Brain microvascular endothelial cell (primary cell): ENCODE data around the gene CUX1.

Experiments
- DNase-seq: peaks from one replicate; pipeline ENCODE4 v3.0.0-alpha.2; 2020
- H3K27ac ChIP-seq: fragments of 250-450 bp; sonication (Bioruptor Pico); 2 replicates; pipeline ENCODE4 v1.5.1; 2020; ENCODE audit warnings: mild to moderate bottlenecking, moderate library complexity
- H3K27me3 ChIP-seq: fragments of 250-450 bp; sonication (Bioruptor Pico); replicated peaks from 2 replicates; pipeline ENCODE4 v1.5.1; 2020; ENCODE audit warnings: mild to moderate bottlenecking
- H3K36me3 ChIP-seq: fragments of 250-450 bp; sonication (Bioruptor Pico); replicated peaks from 2 replicates; pipeline ENCODE4 v1.5.1; 2020; ENCODE audit warnings: mild to moderate bottlenecking
- H3K4me3 ChIP-seq: 2 replicates; pipeline ENCODE4 v1.5.1; 2011; ENCODE audit warnings: low read depth, mild to moderate bottlenecking, control low read depth, low read length, moderate library complexity
- in situ Hi-C: cut with HindIII; loops from 2 replicates; pipeline ENCODE4 v1.10.0; 2017; ENCODE audit warnings: low sequenced_read_pairs, low pct_ligation_motif_present
- TF ChIP-seq, protein P1 (sequence below): IDR thresholded peaks from 2 replicates; pipeline ENCODE4 v1.5.1; 2011; ENCODE audit warnings: low read depth, mild to moderate bottlenecking, moderate library complexity, low read length, control low read depth, inconsistent platforms; ENCODE audit errors: missing control alignments

The CUX1 gene

DNA sequence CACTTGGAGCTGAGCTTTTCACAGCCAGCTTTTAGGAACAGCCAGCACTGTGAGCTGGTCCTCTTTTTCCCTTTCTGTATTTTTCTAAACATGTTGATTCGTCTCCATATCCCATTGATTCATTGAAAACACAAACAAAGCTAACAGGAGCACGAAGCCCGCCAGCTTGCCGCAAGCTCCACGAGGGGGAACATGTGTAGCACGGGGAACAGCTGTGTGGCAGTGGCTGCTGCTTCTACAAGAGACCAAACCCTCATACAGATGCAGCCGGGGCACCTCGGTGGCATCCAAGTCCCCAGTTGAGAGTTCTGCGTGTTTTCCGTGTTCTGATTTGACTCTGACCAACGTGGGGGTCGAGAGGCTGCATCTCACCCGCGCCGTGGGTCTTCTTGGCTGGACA lies 388.5 kb downstream of the CUX1 start:
- in situ Hi-C loops, result no loop called here
- TF ChIP-seq, protein P1, sequence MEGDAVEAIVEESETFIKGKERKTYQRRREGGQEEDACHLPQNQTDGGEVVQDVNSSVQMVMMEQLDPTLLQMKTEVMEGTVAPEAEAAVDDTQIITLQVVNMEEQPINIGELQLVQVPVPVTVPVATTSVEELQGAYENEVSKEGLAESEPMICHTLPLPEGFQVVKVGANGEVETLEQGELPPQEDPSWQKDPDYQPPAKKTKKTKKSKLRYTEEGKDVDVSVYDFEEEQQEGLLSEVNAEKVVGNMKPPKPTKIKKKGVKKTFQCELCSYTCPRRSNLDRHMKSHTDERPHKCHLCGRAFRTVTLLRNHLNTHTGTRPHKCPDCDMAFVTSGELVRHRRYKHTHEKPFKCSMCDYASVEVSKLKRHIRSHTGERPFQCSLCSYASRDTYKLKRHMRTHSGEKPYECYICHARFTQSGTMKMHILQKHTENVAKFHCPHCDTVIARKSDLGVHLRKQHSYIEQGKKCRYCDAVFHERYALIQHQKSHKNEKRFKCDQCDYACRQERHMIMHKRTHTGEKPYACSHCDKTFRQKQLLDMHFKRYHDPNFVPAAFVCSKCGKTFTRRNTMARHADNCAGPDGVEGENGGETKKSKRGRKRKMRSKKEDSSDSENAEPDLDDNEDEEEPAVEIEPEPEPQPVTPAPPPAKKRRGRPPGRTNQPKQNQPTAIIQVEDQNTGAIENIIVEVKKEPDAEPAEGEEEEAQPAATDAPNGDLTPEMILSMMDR, result no peak
- no peak overlapping the region for H3K27ac ChIP-seq
- DNase-seq, result no peak
- H3K4me3 ChIP-seq, result no peak overlapping the region
- H3K36me3 ChIP-seq, result peaks cover 19% of the 10 kb centered on the region
- no peaks in the 10 kb centered on the region for H3K27me3 ChIP-seq

DNA sequence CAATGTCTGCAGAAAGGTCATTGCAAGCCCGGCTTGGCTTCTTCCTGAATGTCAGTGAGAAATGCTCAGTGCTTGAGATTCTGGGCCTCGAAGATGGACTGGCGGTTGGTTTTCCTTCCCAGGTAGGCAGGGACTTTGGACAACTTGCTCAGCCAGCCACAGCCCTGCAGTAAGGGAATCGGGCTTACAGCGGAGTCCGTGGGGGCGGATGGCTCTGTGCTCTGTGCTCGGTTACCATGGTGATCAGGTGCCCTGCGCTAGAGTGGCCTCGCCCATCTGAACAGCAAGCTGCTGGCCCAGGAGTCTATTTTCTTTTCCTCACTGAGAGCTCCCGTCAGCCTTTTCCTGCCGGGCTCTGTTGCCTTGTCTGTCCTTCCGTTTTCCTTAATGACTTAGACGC lies 391.4 kb downstream of the CUX1 start:
- H3K4me3 ChIP-seq, result no peak overlapping the region
- H3K27ac ChIP-seq, result no peak overlapping the region
- in situ Hi-C loops, result no loop called here
- H3K36me3 ChIP-seq, result peaks cover 9% of the 10 kb centered on the region
- no peak for DNase-seq
- no peaks in the 10 kb centered on the region for H3K27me3 ChIP-seq
- TF ChIP-seq, protein P1, result no peak

DNA sequence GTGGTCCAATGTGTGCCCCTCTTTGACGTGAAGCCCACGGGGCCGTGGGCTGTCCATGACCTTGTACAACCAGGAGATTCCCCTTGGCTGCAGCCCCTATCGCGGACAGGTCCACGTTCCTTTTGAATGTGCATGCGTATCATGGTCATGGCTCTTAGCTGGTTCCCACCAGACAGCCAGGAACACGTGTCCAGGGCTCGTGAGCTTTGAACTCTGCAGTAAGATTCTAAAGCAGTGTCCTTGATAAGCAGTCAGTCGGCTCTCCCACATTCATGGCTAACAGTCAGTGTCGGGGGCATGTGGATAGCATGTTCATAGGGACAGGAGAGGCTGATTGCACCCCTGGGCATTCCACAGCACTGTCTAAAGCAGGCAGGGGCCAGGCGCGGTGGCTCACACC lies 393.4 kb downstream of the CUX1 start:
- DNase-seq, result no peak
- Histone ChIP-seq H3K36me3 (peaks cover 4% of the 10 kb centered on the region), H3K4me3 (no peak overlapping the region), H3K27me3 (no peaks in the 10 kb centered on the region), H3K27ac (no peak overlapping the region)
- in situ Hi-C loops, result no loop called here
- TF ChIP-seq, protein P1, result no peak

GRCh38 chr7:102211590-102212550 lies 394.4 kb downstream of the CUX1 start:
- TF ChIP-seq, protein P1, result no peak
- H3K36me3 ChIP-seq, result no peaks in the 10 kb centered on the region
- in situ Hi-C loops, result no loop called here
- no peak overlapping the region for H3K4me3 ChIP-seq
- H3K27me3 ChIP-seq, result no peaks in the 10 kb centered on the region
- no peak overlapping the region for H3K27ac ChIP-seq
- DNase-seq, result no peak

- in situ Hi-C loops, result no loop called here
- TF ChIP-seq, protein P1, result no peak
- Histone ChIP-seq H3K27me3 (no peaks in the 10 kb centered on the region), H3K36me3 (no peaks in the 10 kb centered on the region), H3K27ac (no peak overlapping the region), H3K4me3 (no peak overlapping the region)
- DNase-seq, result no peak
Observed at GRCh38 chr7:102214477-102215072, 397.1 kb downstream of the CUX1 start.
